Tibial nerve (tissue), 4 donors: ENCODE data around the gene FGGY. TPM values are rescaled to one million over a fixed set of nuclear protein-coding genes. Genes with fewer than 3 reads are reported as not detected.

Source experiments
- DNase-seq, 2 donors: peaks; one replicate each; pipeline ENCODE4 v3.0.0-alpha.2; 2019; ENCODE audit warnings: low spot score in 2 of 2
- H3K27ac ChIP-seq, 4 donors: fragments of 200-600 bp; sonication (generic) in 3 of 4; one replicate each; pipeline ENCODE4 v1.5.1; 2017 to 2019; ENCODE audit warnings: mild to moderate bottlenecking in 1 of 4
- H3K27me3 ChIP-seq, 2 donors: fragments of 200-600 bp; sonication (generic) in 1 of 2; one replicate each; pipeline versions ENCODE4 v1.5.1 to v1.6.0; 2017 to 2019
- H3K36me3 ChIP-seq, 3 donors: fragments of 200-600 bp; sonication (generic); one replicate each; pipeline ENCODE4 v1.5.1; 2018 to 2019
- H3K4me1 ChIP-seq, 4 donors: fragments of 200-600 bp; sonication (generic) in 3 of 4; one replicate each; pipeline ENCODE4 v1.5.1; 2017 to 2019
- H3K4me3 ChIP-seq, 4 donors: fragments of 200-600 bp; sonication (generic) in 3 of 4; one replicate each; pipeline ENCODE4 v1.5.1; 2017 to 2019; ENCODE audit warnings: mild to moderate bottlenecking in 1 of 4, moderate library complexity in 1 of 4
- H3K9me3 ChIP-seq, 4 donors: fragments of 200-600 bp; sonication (generic) in 3 of 4; one replicate each; pipeline ENCODE4 v1.5.1; 2017 to 2019
- CTCF ChIP-seq, 5 experiments: fragments of 200-600 bp in 3 of 5; fragments of 450-650 bp in 2 of 5; sonication (generic) in 3 of 5; IDR thresholded peaks; one replicate each; pipeline ENCODE4 v1.5.1; 2016 to 2019; ENCODE audit warnings: antibody characterized with exemption in 5 of 5, mild to moderate bottlenecking in 3 of 5, moderate library complexity in 2 of 5
- EP300 ChIP-seq, 2 donors: sonication (generic); formaldehyde crosslinking; IDR thresholded peaks; one replicate each; pipeline ENCODE4 v1.6.1; 2017; ENCODE audit warnings: antibody characterized with exemption in 2 of 2, mild to moderate bottlenecking in 1 of 2
- POLR2A ChIP-seq, 2 donors: fragments of 450-650 bp; IDR thresholded peaks; one replicate each; pipeline ENCODE4 v1.6.1; 2017; ENCODE audit warnings: antibody characterized with exemption in 2 of 2, mild to moderate bottlenecking in 2 of 2, moderate library complexity in 2 of 2
- WGBS, 2 donors: methylation state at CpG; one replicate each; pipeline ENCODE4 v1.1.5; 2018; 5-methylcytosine and 5-hydroxymethylcytosine counted together
- total RNA-seq, 4 donors: library from RNA; depleted of rRNA; stranded (reverse); fragments of >200 nt; gene quantifications; one replicate each; pipeline ENCODE4 v1.1.0, GENCODE V29; 2016

Gene FGGY
- total RNA-seq, 4 donors from 2014 or later = 27.0 to 40.6 (median 32.9) TPM

DNA sequence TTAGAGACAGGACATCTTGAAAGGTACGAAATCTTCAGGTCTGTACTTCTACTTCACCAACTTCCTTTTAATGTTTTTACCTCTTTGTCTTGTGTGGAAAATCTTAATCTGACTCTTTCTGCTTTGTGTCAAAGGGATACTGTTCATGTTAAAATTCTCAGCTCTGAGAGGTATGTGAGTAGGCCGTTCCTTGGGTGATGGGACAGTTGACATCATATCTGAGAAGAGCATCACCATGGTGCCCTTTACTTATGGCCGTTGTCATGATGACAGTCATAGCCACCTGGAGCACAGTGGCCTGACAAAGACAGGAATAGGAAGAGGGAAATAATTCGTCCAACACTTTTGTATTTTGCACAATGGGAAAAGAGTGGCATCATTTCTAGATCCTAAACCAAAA is 145.6 kb downstream of the FGGY start:
- Histone ChIP-seq H3K27me3 (no peaks in the 10 kb centered on the region), H3K36me3 (no peaks in the 10 kb centered on the region), H3K9me3 (no peaks in the 10 kb centered on the region), H3K4me3 (no peak overlapping the region), H3K4me1 (peaks cover 0 to 46% (median 4%) of the 10 kb centered on the region in 4 donors), H3K27ac (no peak overlapping the region)
- DNase-seq = no peak
- WGBS, 2 donors = 92 to 98% methylated on average over 4 of the region's 4 CpGs
- TF ChIP-seq EP300 (IDR thresholded peaks at IDR 0.05) = no peak
- TF ChIP-seq CTCF (IDR thresholded peaks at IDR 0.05) = no peak
- TF ChIP-seq POLR2A (IDR thresholded peaks at IDR 0.05) = no peak

DNA sequence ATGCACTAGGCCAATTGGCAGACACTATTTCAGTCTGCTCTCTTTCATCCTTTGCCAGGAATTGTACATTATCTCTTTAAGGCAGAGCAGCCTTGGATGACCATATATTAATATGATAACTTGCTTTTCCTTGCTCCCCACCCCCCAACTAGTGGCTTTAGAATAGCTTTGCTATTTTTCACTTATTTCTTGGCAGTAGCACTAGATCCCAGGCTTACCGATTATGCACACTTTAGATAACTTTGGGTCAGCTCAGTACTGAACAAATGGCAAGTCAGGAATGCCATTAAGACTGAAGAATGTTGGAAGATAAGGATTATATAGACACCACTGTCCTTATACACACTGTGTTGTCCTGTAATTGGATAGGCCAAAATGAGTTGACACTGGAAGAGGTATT is 146.4 kb downstream of the FGGY start:
- Histone ChIP-seq H3K27me3 (no peaks in the 10 kb centered on the region), H3K36me3 (no peaks in the 10 kb centered on the region), H3K9me3 (no peaks in the 10 kb centered on the region), H3K4me1 (peaks cover 0 to 42% (median 4%) of the 10 kb centered on the region in 4 donors), H3K4me3 (no peak overlapping the region), H3K27ac (no peak overlapping the region)
- TF ChIP-seq POLR2A (IDR thresholded peaks at IDR 0.05) = no peak
- TF ChIP-seq EP300 (IDR thresholded peaks at IDR 0.05) = no peak
- TF ChIP-seq CTCF (IDR thresholded peaks at IDR 0.05) = no peak
- 25 to 33% methylated on average over 1 of the region's 1 CpG for WGBS, 2 donors
- no peak for DNase-seq

- TF ChIP-seq POLR2A (IDR thresholded peaks at IDR 0.05) (no peak), EP300 (IDR thresholded peaks at IDR 0.05) (no peak), CTCF (IDR thresholded peaks at IDR 0.05) (no peak)
- no peak for DNase-seq
- Histone ChIP-seq H3K27me3 (no peaks in the 10 kb centered on the region), H3K27ac (peak overlapping the region in 1 of 4 donors; percentile 74), H3K36me3 (no peaks in the 10 kb centered on the region), H3K4me3 (no peak overlapping the region), H3K9me3 (no peaks in the 10 kb centered on the region), H3K4me1 (peaks cover 0 to 36% (median 4%) of the 10 kb centered on the region in 4 donors)
- WGBS, 2 donors = 96 to 97% methylated on average over 6 of the region's 6 CpGs
Measured at GRCh38 chr1:59444520-59444919, 147.6 kb downstream of the FGGY start.

- Histone ChIP-seq H3K27ac (peak overlapping the region in 1 of 4 donors; percentile 74), H3K36me3 (no peaks in the 10 kb centered on the region), H3K27me3 (no peaks in the 10 kb centered on the region), H3K4me3 (no peak overlapping the region), H3K4me1 (peaks cover 0 to 36% (median 4%) of the 10 kb centered on the region in 4 donors), H3K9me3 (no peaks in the 10 kb centered on the region)
- no peak for TF ChIP-seq POLR2A (IDR thresholded peaks at IDR 0.05)
- peak in 1 of 2 donors; percentile 41 for TF ChIP-seq EP300 (IDR thresholded peaks at IDR 0.05)
- DNase-seq = no peak
- 60 to 76% methylated on average over 1 of the region's 1 CpG for WGBS, 2 donors
Measured at GRCh38 chr1:59445040-59445439, 148.1 kb downstream of the FGGY start.

- TF ChIP-seq CTCF (IDR thresholded peaks at IDR 0.05) (no peak), POLR2A (IDR thresholded peaks at IDR 0.05) (no peak), EP300 (IDR thresholded peaks at IDR 0.05) (no peak)
- H3K36me3 ChIP-seq = no peaks in the 10 kb centered on the region
- no peak for DNase-seq
- H3K9me3 ChIP-seq = no peaks in the 10 kb centered on the region
- H3K27ac ChIP-seq = peak overlapping the region; percentile 3 to 77 (median 42)
- H3K27me3 ChIP-seq = no peaks in the 10 kb centered on the region
- 32 to 38% methylated on average over 9 of the region's 9 CpGs for WGBS, 2 donors
- H3K4me3 ChIP-seq = no peak overlapping the region
- peaks cover 0 to 36% (median 4%) of the 10 kb centered on the region in 4 donors for H3K4me1 ChIP-seq
Measured at GRCh38 chr1:59446257-59446901, 149.5 kb downstream of the FGGY start.
